ENCODE results near the gene HSPH1.
A peak's percentile ranks its signal among the peaks of the same experiment; 100 is the strongest.

HSPH1 gene

DNA sequence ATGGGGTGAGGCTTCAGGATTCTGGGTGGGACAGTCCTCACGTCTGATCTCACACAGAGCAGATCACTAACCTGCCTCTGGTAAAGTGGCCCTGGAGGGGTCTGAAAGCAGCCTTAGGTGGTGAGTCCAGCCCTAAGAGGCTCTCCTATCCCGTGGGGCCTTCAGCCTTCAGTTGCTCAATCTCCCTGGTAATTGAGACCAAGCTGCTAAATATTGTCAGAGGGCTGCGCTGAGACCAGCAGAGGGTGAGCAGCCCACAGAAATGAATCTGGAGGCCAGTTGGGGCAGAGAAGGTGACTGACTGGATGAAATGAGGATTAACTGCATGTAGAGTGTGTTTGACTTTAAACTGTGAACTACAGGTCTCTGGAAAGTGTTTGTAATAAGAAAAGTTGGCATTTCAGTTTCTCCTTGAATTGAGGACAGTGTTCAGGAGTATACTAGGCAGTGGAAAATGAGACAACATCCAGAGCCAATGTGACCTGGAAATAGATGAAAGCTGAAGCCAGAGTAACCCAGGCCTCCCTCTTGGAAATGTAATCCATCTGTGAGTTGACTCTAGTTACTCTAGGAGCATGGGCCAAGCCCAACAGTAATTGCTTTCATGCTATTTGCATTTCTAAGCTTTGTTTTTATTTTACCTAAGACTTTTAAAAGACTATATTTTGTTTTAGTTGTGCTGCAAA is 14.3 kb upstream of the HSPH1 start:
- DNase-seq: no peak

DNA sequence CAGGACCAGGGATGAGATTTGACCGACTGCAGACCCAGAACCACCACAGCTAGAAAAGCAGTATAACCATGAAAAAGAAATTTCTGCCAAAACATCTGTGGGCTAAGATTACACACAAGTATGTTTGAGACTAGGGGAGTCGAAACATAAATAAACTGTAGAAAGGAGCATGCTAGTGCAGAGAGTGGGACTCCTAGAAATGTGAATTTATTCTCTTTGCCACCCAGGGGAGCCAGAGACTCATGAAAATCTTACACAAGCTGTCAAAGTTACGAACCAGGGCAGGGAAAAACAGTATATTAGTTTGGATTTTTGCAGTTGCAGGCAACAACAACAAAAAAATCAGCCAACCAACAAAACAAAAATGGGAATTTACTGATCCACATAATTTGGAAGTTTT is 12.3 kb upstream of the HSPH1 start:
- DNase-seq: no peak

DNA sequence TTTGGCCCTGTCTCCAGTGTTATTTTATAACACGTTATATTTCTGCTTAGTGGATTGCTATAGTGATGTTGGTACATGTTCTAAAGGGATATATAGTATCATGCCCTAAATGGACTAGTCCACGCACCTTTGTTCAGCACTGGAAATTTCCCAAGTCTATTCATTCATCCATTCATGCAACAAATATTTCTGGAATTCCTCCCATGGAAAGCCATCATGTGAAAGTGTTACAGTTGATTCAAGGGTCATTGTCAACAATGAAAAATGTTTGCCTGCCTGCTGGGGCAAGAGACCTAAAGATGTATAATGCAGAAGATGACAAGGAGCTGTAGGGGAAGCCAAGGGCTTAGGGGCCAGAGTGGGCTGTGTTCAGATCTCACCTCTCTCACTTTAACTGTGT is 10.8 kb upstream of the HSPH1 start:
- DNase-seq: no peak

- peak; percentile 7 for DNase-seq
Measured at GRCh38 chr13:31172001-31172400, 10.3 kb upstream of the HSPH1 start.

DNA sequence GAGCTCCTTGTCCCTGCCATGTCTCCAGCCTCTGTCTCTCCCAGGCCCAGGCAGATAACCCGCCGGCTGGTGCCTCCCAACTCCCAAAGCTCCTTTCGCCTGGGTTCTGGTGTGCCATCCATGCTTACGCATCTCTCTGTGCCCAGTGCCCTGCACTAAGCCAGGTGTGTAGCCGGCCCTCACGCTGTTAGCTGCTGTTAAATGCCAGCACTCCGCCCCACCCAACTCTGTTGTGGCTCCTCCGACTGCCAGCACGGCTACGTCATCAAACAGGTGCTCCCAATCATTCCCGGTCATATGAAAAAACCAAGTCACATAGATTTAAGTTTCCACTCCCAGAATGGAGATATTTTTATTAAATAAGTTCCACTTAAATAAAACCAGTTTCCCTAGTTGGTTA is 7.0 kb upstream of the HSPH1 start:
- DNase-seq: no peak

DNA sequence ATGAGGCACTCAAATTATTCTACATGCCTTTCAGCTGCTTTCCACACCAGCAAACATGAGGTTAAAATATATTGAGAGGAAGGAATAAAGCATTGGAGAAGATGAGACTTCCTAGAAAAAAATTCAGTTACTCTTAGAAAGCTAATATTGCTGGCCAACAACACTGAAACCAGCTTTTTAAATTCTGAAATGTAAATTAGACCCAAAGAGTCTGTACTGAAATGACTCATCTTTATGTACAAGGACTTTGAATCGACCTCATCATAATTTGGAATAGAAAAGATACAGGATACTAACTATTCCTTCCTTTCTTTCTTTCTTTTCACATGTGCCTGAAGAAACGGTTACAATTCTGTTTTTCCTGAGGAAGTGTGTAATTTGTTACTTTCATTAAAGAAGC is 6.5 kb upstream of the HSPH1 start:
- DNase-seq: no peak

GRCh38 chr13:31167490-31167889 is 5.8 kb upstream of the HSPH1 start:
- no peak for DNase-seq

DNA sequence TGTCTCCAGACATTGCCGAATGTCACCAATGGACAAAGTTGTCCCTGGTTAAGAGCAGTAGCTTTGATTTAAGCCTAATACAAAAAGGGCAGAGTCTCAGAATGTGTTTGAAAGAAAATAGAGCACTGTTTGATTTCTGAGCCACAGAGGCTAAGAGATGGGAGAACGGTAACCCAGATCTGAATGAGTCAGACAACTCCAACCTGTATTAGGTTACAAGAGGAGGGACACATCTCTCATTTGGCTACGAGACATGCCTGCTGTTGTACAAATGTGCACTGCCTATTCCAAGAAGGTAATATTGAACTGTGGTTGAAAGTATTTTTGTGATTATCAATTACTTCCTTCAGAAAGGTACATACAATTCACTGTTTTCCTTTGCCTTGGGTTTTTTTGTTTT is 4.9 kb upstream of the HSPH1 start:
- DNase-seq: no peak

GRCh38 chr13:31162151-31163008 is 676 bp upstream of the HSPH1 start:
- DNase-seq: peak; percentile 98

- DNase-seq: peak; percentile 86
Measured at GRCh38 chr13:31160857-31161556, 697 bp downstream of the HSPH1 start.

DNA sequence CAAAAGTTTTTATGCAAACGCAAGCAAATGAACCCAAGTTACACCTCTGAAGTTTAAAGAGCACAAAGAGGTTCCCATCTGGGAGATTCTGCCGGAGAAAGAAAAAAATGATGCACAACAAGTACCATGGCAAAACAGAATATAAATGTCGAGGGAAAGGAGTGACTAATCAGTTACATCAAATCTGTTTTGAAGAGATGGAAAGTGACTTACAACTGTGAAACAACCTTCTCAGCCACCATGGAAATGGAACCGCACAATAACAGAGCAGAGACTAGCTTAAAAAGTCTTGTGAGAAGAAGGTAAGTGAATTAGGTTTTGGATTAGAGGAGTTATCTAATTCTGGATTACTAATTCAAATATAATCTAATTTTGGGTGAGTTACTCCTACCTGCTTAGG is 2.4 kb downstream of the HSPH1 start:
- no peak for DNase-seq

DNA sequence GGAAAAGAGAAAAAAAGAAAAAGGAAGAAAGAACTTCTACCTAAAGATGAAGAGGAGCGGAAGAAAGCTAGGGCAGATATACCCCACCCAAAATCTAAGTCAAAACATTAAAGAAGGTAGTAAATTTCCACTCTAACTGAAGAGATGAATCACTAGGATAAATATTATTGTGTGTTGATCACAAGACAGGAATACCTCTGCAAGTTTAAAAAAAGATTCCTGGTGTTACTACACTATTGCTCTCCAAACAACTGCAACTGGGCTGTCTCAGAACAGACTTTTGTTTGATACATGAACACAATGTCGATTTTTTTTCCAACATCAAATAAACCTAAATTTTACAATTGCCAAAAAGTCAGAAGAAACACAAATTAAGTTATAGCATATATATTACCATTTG is 6.8 kb downstream of the HSPH1 start:
- no peak for DNase-seq

DNA sequence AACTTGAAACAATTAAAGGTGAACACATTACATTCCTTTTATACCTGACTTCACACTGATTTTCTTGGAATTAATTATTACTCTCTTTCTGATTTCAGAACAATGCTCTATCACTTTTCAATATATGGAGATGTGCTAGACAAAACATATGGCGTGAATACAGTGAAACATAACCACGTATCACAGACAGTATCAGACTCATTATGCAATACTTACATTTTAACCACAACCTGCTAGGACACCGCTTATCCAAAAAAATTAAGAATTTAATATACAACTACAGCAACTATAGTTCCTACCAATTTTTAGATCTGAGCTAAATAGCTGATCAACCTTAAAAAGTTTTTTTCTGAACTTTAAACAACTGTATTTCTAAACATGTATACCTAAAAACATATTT is 9.9 kb downstream of the HSPH1 start:
- no peak for DNase-seq

DNA sequence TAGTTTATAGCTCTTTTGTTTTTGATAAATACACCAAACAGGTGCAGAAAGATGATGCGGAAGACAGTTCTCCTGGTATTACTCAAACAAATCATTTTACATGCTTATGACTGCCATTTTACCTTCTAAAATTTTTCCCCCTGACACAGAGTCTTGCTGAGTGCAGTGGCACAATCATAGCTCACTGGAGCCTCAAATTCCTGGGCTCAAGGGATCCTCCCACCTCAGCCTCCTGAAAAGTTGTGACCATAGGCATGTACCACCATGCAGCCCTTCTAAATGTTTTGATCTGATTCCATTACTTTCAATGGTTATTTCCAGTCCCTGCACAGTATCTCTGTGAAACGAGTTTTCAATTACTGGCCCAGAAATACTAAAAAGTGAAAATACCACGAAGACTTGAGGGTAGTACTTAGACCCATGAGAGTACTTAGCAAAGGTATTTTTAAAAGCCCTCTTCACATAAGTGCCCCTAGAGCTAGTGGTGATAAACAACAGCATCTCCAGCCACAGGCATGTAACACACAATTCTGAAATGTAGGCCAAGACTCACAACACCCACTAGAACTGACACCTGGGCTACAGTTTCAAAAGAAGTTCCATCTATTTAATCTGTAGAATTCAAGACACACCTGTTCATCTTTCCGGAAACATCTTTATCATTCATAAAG is 11.3 kb downstream of the HSPH1 start:
- DNase-seq: no peak

GRCh38 chr13:31149604-31150003 is 12.1 kb downstream of the HSPH1 start:
- DNase-seq: no peak

- DNase-seq: no peak
Measured at GRCh38 chr13:31145417-31145816, 16.3 kb downstream of the HSPH1 start.

DNA sequence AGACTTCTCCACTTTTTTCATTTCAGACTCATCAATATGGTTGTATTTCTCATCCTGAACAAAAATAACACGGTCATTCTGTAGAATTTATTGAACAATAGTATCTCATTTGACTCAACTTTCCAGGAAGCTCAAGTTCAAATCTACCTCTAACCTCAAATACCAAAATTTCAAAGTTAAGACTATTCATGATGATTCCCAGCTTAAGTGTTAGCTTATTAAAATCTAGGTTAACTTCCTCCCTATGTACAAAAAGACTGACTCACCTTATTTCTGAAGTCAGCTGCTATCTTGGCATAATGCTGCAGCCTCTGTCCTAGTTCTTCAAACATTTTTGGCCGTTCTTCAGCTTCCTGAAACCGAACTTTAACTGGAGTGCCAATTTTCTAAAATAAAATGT is 23.2 kb downstream of the HSPH1 start:
- DNase-seq: no peak

DNA sequence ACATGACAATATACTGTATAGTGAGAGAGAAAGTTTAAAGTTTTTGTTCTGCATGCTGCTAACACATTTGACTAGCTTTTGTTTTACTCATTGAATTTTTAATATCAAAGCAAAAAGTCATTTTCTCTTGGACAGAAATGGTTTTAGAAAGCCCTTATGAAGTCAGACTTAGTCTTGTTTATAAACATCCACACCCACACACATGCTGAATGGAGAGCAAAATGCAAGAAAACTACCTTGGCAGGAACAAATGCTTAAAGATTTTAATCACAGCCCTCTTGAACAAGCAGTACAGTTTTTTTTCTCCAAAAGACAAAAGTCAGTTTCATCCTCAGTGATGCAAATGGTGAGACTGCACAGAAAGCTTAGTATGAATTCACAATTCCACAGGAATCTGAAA is 25.0 kb downstream of the HSPH1 start:
- DNase-seq: no peak

DNA sequence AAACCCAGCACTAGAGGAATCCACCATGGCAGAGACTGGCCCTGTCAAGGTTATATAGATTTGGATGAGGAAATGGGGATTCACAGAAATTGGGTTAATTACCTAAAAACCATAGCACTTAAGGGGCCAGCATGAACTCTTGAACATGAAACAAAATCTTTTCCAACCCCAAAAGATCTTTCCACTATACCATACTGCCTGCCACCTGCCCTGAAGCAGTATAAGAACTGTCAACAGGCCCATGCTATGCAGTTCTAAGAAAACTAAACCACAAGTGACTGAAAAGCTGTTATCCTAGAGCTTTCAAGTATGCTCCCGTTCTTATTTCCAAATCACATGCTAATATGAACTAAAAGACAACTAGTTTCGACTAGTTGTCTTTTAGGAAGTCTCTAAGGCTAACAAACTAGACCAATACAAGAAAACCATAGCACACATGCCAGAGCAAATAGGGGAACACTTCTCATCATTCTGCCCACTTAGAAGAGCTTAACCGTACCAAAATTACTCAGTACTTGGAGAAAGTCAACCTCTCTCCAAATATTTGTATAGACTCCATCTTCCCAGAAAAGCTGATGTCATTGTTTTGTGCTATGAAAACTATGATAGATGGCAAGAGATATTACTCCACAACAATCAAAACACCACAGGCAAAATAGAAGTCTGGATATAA is 27.5 kb downstream of the HSPH1 start:
- no peak for DNase-seq

GRCh38 chr13:31133621-31134020 is 28.1 kb downstream of the HSPH1 start:
- no peak for DNase-seq

DNA sequence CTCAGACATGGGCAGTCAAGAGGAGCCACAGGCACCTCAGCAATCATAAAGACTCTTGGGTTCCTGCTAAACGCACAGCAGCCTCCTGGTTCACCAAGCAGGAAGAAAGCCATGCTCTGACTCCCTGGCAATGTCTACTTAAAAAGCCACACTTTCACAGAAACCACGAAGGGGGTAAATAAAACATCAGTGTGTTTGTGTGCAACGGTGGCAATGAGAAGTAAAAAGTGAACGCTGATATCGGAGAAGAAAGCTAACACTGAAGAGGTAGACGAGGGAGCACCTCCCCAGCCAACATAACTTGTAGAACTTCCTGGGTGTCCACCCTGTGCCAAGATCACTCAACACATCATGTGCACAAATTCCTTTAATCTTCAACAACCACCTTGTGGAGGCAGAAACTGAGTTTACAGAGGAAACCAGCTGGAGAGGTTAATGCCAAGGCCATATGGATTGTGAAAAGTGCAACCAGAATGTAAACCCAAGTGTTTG is 30.2 kb downstream of the HSPH1 start:
- no peak for DNase-seq

GRCh38 chr13:31129419-31129818 is 32.3 kb downstream of the HSPH1 start:
- no peak for DNase-seq

DNA sequence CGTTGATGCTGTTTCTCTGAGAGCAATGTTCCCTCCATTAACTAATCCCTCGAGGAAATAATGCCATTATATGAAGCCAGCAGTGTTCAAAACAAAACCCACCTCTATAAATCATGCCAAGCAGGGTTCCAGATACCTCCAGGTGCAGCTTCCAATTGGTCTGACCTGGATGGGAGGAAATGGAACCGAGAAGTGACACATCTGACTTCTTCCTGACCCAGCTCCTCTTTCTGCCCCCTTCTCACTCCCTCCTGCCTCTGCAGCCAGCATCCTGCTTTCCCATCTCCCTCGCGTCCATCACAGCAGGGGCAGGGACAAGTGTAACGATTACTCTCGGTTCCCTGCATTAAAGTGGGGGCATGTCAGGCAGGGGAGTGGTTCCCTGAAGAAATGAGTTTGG is 37.5 kb downstream of the HSPH1 start:
- DNase-seq: no peak
